Stimulated activated CD8-positive, alpha-beta memory T cell treated with anti-CD3 and anti-CD28 coated beads, Interleukin-7, amount 100 ng/mL, for 24 hours (primary cell): ENCODE results near the gene OPRD1.
A peak's percentile ranks its signal among the peaks of the same experiment; 100 is the strongest.
"Not testable (repeated sequence)": the region's sequence is repeated elsewhere in the genome, so short reads cannot be mapped to it uniquely, and the experiment has no call there.

Experiments used
- DNase-seq: peaks from one replicate; pipeline ENCODE4 v3.0.0-alpha.2; 2020; ENCODE audit warnings: low read depth

The OPRD1 gene

GRCh38 chr1:28811766-28812668, at the start of gene OPRD1:
TSS of gene OPRD1 (plus strand) at chr1:28812170. CDS start at chr1:28812384, 214 bp downstream.
- DNase-seq: no peak

- DNase-seq: no peak
These were observed 45.3 kb upstream of the OPRD1 start for GRCh38 chr1:28766532-28767183.

GRCh38 chr1:28770601-28771165, 41.3 kb upstream of the OPRD1 start:
- no peak for DNase-seq

GRCh38 chr1:28771921-28772320, 40.0 kb upstream of the OPRD1 start:
- not testable (repeated sequence) for DNase-seq

- no peak for DNase-seq
These were observed 38.9 kb upstream of the OPRD1 start for GRCh38 chr1:28773105-28773504.

- peak; percentile 38 for DNase-seq
These were observed 36.6 kb upstream of the OPRD1 start for GRCh38 chr1:28775121-28775942.

- DNase-seq: no peak
These were observed 35.6 kb upstream of the OPRD1 start for GRCh38 chr1:28776341-28776740.

GRCh38 chr1:28778021-28778420, 33.9 kb upstream of the OPRD1 start:
- no peak for DNase-seq

GRCh38 chr1:28779751-28780408, 32.1 kb upstream of the OPRD1 start:
- DNase-seq: no peak

GRCh38 chr1:28781305-28781704, 30.7 kb upstream of the OPRD1 start:
- no peak for DNase-seq

- DNase-seq: no peak
These were observed 30.0 kb upstream of the OPRD1 start for GRCh38 chr1:28782011-28782410.

GRCh38 chr1:28783363-28783762, 28.6 kb upstream of the OPRD1 start:
- DNase-seq: no peak

- no peak for DNase-seq
These were observed 22.6 kb upstream of the OPRD1 start for GRCh38 chr1:28789412-28789811.

GRCh38 chr1:28789816-28790215, 22.2 kb upstream of the OPRD1 start:
- DNase-seq: no peak

- DNase-seq: no peak
These were observed 21.5 kb upstream of the OPRD1 start for GRCh38 chr1:28790377-28791035.

GRCh38 chr1:28791929-28792328, 20.0 kb upstream of the OPRD1 start:
- DNase-seq: not testable (repeated sequence)

- no peak for DNase-seq
These were observed 19.3 kb upstream of the OPRD1 start for GRCh38 chr1:28792644-28793121.

GRCh38 chr1:28794582-28794981, 17.4 kb upstream of the OPRD1 start:
- not testable (repeated sequence) for DNase-seq

- DNase-seq: no peak
These were observed 15.4 kb upstream of the OPRD1 start for GRCh38 chr1:28796352-28797211.

GRCh38 chr1:28800324-28800723, 11.6 kb upstream of the OPRD1 start:
- DNase-seq: no peak
